PC-9 (cell line): ENCODE measurements around the gene GPR183. TPM values are rescaled to one million over a fixed set of nuclear protein-coding genes. Genes with fewer than 3 reads are reported as not detected.

Experiments
- BruUV-seq: library from RNA; stranded (reverse); fragments of 400-500 nt; replicated peaks from 2 replicates; lab custom pipeline; 2021; lab: Mats Ljungman, UMichigan
- CTCF ChIA-PET: fragments of 300-600 bp; sonication (Branson Sonifier 250); formaldehyde crosslinking; loops from one replicate; lab custom pipeline; 2022; ENCODE audit warnings: antibody characterized with exemption; lab: Charles Lee
- POLR2A ChIA-PET: fragments of 300-600 bp; sonication (Branson Sonifier 250); formaldehyde crosslinking; loops from one replicate; lab custom pipeline; 2022; ENCODE audit warnings: antibody characterized with exemption; ENCODE audit not compliant: unreplicated experiment; lab: Charles Lee
- DNase-seq, 2 experiments: peaks; one replicate each; pipeline versions ENCODE4 v3.0.0 to v3.0.0-alpha.2; 2015 to 2022; ENCODE audit warnings: mixed read lengths in 1 of 2
- H2AFZ ChIP-seq: fragments of 200-600 bp; sonication (generic); 2 replicates; pipeline ENCODE4 v1.8.1; 2017; ENCODE audit warnings: antibody characterized with exemption
- H3F3A ChIP-seq: fragments of 200-600 bp; sonication (generic); 2 replicates; pipeline ENCODE4 v1.8.1; 2017; ENCODE audit warnings: antibody characterized with exemption, mild to moderate bottlenecking, low read depth; ENCODE audit not compliant: insufficient read depth
- H3K27ac ChIP-seq: fragments of 200-600 bp; sonication (generic); 2 replicates; pipeline ENCODE4 v1.6.1; 2016; ENCODE audit warnings: mixed run types
- H3K27me3 ChIP-seq: fragments of 200-600 bp; sonication (generic); 2 replicates; pipeline ENCODE4 v1.6.1; 2016; ENCODE audit warnings: low read depth, mixed run types; ENCODE audit not compliant: insufficient read depth
- H3K36me3 ChIP-seq: fragments of 200-600 bp; sonication (generic); 2 replicates; pipeline ENCODE4 v1.6.1; 2016; ENCODE audit warnings: low read depth, mixed run types
- H3K4me1 ChIP-seq: fragments of 200-600 bp; sonication (generic); replicated peaks from 2 replicates; pipeline ENCODE4 v1.6.1; 2016; ENCODE audit warnings: mixed run types; ENCODE audit not compliant: insufficient read depth
- H3K4me2 ChIP-seq: fragments of 200-600 bp; sonication (generic); 2 replicates; pipeline ENCODE4 v1.6.1; 2017; ENCODE audit warnings: mixed run types
- H3K4me3 ChIP-seq: fragments of 200-600 bp; sonication (generic); 2 replicates; pipeline ENCODE4 v1.6.1; 2016; ENCODE audit warnings: mixed run types
- H3K79me2 ChIP-seq: fragments of 200-600 bp; sonication (generic); 2 replicates; pipeline ENCODE4 v1.6.1; 2017; ENCODE audit warnings: low read depth, mixed run types
- H3K9me2 ChIP-seq: fragments of 200-600 bp; sonication (generic); 2 replicates; pipeline ENCODE4 v1.8.1; 2017; ENCODE audit warnings: mild to moderate bottlenecking; ENCODE audit not compliant: insufficient read depth
- H3K9me3 ChIP-seq: fragments of 200-600 bp; sonication (generic); 2 replicates; pipeline ENCODE4 v1.8.1; 2016; ENCODE audit warnings: low read depth; ENCODE audit not compliant: insufficient read depth
- H4K20me1 ChIP-seq: fragments of 200-600 bp; sonication (generic); 2 replicates; pipeline ENCODE4 v1.8.1; 2017; ENCODE audit not compliant: insufficient read depth
- EZH2 ChIP-seq: fragments of 200-600 bp; sonication (generic); IDR thresholded peaks from 2 replicates; pipeline ENCODE4 v1.8.0; 2017; ENCODE audit warnings: antibody characterized with exemption, low read depth
- intact Hi-C: fragments of 100-400 bp; cut with micrococcal nuclease; formaldehyde crosslinking; loops from one replicate; pipeline ENCODE4 v1.10.0; 2022; ENCODE audit not compliant: unreplicated experiment
- total RNA-seq: library from RNA; stranded (reverse); gene quantifications from 2 replicates; pipeline ENCODE4 v1.2.3, GENCODE V29; 2021
- TF ChIP-seq, protein P1 (sequence below): fragments of 200-600 bp; sonication (generic); conservative IDR thresholded peaks from 2 replicates; pipeline ENCODE4 v1.6.1; 2017; ENCODE audit warnings: mixed run types, antibody characterized with exemption, mild to moderate bottlenecking, moderate library complexity

Gene GPR183
- total RNA-seq, 1 experiment from 2014 or later = not detected

- peaks cover 33% of the 10 kb centered on the region for H4K20me1 ChIP-seq
- intact Hi-C loops = no loop called here
- peaks cover 6% of the 10 kb centered on the region; the same call in 1 of the 2 replicates for H3F3A ChIP-seq
- H2AFZ ChIP-seq = no peak overlapping the region
- H3K27me3 ChIP-seq = no peaks in the 10 kb centered on the region
- H3K36me3 ChIP-seq = peaks cover 5% of the 10 kb centered on the region; the same call in 1 of the 2 replicates
- H3K4me1 ChIP-seq = no peaks in the 10 kb centered on the region
- TF ChIP-seq EZH2 = no peak
- TF ChIP-seq, protein P1, sequence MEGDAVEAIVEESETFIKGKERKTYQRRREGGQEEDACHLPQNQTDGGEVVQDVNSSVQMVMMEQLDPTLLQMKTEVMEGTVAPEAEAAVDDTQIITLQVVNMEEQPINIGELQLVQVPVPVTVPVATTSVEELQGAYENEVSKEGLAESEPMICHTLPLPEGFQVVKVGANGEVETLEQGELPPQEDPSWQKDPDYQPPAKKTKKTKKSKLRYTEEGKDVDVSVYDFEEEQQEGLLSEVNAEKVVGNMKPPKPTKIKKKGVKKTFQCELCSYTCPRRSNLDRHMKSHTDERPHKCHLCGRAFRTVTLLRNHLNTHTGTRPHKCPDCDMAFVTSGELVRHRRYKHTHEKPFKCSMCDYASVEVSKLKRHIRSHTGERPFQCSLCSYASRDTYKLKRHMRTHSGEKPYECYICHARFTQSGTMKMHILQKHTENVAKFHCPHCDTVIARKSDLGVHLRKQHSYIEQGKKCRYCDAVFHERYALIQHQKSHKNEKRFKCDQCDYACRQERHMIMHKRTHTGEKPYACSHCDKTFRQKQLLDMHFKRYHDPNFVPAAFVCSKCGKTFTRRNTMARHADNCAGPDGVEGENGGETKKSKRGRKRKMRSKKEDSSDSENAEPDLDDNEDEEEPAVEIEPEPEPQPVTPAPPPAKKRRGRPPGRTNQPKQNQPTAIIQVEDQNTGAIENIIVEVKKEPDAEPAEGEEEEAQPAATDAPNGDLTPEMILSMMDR = no peak
- peaks cover 25% of the 10 kb centered on the region; the same call in 1 of the 2 replicates for H3K79me2 ChIP-seq
- BruUV-seq = no TSS peak
- H3K9me2 ChIP-seq = no peaks in the 10 kb centered on the region
- no peak overlapping the region for H3K27ac ChIP-seq
- CTCF ChIA-PET = no interaction called here
- POLR2A ChIA-PET = no interaction called here
- H3K4me3 ChIP-seq = no peak overlapping the region
- H3K9me3 ChIP-seq = no peaks in the 10 kb centered on the region
- no peak overlapping the region for H3K4me2 ChIP-seq
- no peak for DNase-seq
Observed at GRCh38 chr13:99278843-99279242, 28.4 kb downstream of the GPR183 start.

DNA sequence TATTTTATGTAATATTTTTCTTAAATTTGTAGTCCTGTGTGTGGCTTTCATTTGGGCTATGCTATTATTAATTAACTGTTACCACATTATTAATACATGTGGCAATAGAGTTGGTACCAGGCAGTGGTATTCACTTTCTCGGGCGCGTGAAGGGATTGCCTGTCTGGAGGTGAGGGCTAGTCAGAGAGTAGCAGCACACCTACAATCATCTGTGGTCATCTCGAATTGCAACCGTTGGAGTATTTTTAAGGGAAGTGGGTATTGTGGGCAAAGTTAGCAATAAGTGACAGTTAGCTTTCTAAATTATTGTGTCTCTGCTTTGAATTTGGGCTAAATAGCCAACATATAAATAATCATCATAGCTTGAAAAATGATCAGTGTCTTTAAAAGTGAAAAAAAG lies 29.0 kb downstream of the GPR183 start:
- Histone ChIP-seq H3K27ac (no peak overlapping the region), H3K36me3 (peaks cover 5% of the 10 kb centered on the region; the same call in 1 of the 2 replicates), H4K20me1 (peaks cover 31% of the 10 kb centered on the region), H3K9me2 (no peaks in the 10 kb centered on the region), H3F3A (peaks cover 6% of the 10 kb centered on the region; the same call in 1 of the 2 replicates), H3K4me1 (no peaks in the 10 kb centered on the region), H3K4me2 (no peak overlapping the region), H2AFZ (no peak overlapping the region), H3K4me3 (no peak overlapping the region), H3K79me2 (peaks cover 25% of the 10 kb centered on the region; the same call in 1 of the 2 replicates), H3K27me3 (no peaks in the 10 kb centered on the region), H3K9me3 (no peaks in the 10 kb centered on the region)
- no peak for DNase-seq
- TF ChIP-seq EZH2 = no peak
- TF ChIP-seq, protein P1 = no peak
- ChIA-PET CTCF (no interaction called here), POLR2A (no interaction called here)
- no TSS peak for BruUV-seq
- intact Hi-C loops = no loop called here

DNA sequence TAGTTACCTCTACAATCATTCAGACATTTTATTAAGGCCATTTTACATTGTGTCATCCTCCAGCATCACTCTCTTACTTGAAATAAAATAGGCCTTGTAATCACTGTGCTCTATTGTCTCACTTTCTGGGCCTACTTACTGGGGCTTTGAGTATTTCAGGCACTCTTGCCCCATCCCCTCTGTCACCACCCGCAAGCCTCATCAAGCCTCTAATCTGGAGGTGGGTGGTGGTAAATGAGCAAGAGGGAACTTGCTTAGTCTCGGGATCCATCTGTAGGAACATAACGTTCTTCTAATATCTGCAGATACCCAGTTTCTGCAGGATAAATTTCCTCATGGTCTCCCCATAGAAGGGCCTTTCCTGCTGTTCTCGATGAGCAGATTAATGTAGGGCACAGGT lies 29.6 kb downstream of the GPR183 start:
- Histone ChIP-seq H4K20me1 (peaks cover 29% of the 10 kb centered on the region), H3K4me2 (no peak overlapping the region), H2AFZ (no peak overlapping the region), H3K9me2 (no peaks in the 10 kb centered on the region), H3K9me3 (no peaks in the 10 kb centered on the region), H3K27me3 (no peaks in the 10 kb centered on the region), H3K4me1 (no peaks in the 10 kb centered on the region), H3K79me2 (peaks cover 24% of the 10 kb centered on the region; the same call in 1 of the 2 replicates), H3F3A (peaks cover 6% of the 10 kb centered on the region; the same call in 1 of the 2 replicates), H3K27ac (no peak overlapping the region), H3K4me3 (no peak overlapping the region), H3K36me3 (peaks cover 5% of the 10 kb centered on the region)
- no peak for TF ChIP-seq EZH2
- intact Hi-C loops = no loop called here
- ChIA-PET CTCF (no interaction called here), POLR2A (no interaction called here)
- DNase-seq = no peak
- BruUV-seq = no TSS peak

DNA sequence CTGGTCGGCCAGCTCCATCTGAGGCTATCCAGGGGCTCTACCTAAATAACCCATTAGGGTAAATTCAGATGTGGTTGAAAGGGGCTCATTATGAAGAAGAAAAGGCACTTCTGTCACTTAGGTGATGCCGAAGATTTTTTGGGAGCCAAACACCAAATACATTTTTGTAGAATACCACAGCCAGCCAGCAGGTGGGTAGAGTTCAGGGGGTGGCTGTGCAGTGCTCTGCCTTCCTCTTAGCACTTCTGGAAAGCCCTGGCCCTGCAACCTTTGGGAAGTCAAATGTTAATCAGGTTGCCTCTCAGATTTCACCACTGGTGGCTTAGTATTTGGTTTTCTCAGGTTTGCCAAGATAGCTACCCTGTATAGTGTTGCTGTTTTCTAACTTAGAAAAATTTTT lies 30.5 kb downstream of the GPR183 start:
- no peak overlapping the region for H3K4me2 ChIP-seq
- BruUV-seq = no TSS peak
- H3K4me1 ChIP-seq = no peaks in the 10 kb centered on the region
- H3K27ac ChIP-seq = no peak overlapping the region
- H3K4me3 ChIP-seq = no peak overlapping the region
- H3K79me2 ChIP-seq = peaks cover 32% of the 10 kb centered on the region; the same call in 1 of the 2 replicates
- H4K20me1 ChIP-seq = peaks cover 21% of the 10 kb centered on the region
- H3K9me3 ChIP-seq = no peaks in the 10 kb centered on the region
- H2AFZ ChIP-seq = no peak overlapping the region
- CTCF ChIA-PET = no interaction called here
- POLR2A ChIA-PET = no interaction called here
- TF ChIP-seq, protein P1 = no peak
- no peak for TF ChIP-seq EZH2
- peaks cover 10% of the 10 kb centered on the region for H3K36me3 ChIP-seq
- H3F3A ChIP-seq = peaks cover 6% of the 10 kb centered on the region; the same call in 1 of the 2 replicates
- DNase-seq = no peak
- H3K27me3 ChIP-seq = no peaks in the 10 kb centered on the region
- intact Hi-C loops = no loop called here
- no peaks in the 10 kb centered on the region for H3K9me2 ChIP-seq
